ENCODE results near the gene SYDE2. TPM values are rescaled to one million over a fixed set of nuclear protein-coding genes. Genes with fewer than 3 reads are reported as not detected.

SYDE2 gene
- polyA plus RNA-seq, 1 of the 3 experiments (the other 2 are of a cell fraction), result not detected

- Histone ChIP-seq H2AFZ (ENCODE audit: low read depth) (no peak overlapping the region), H3F3A (replicated peaks; ENCODE audit: insufficient read depth) (no peaks in the 10 kb centered on the region), H3K36me3 (replicated peaks in 1 of 2; ENCODE audit: control insufficient read depth in 1 of 2, insufficient read depth in 2 of 2, low read length in 1 of 2) (no peaks in the 10 kb centered on the region), H3K9me2 (no peaks in the 10 kb centered on the region), H3K4me2 (no peak overlapping the region), H3K4me1 (ENCODE audit: control insufficient read depth in 1 of 2, insufficient read depth in 2 of 2, low read depth in 1 of 2, low read length in 1 of 2) (no peaks in the 10 kb centered on the region), H3K4me3 (ENCODE audit: low read depth in 2 of 2, low read length in 1 of 2) (no peak overlapping the region), H3K27ac (ENCODE audit: low read depth in 2 of 2, low read length in 1 of 2) (no peak overlapping the region), H3K79me2 (ENCODE audit: insufficient read depth) (no peaks in the 10 kb centered on the region), H3K9ac (no peak overlapping the region), H4K20me1 (ENCODE audit: insufficient read depth) (no peaks in the 10 kb centered on the region), H3K9me3 (no peaks in the 10 kb centered on the region), H3K27me3 (ENCODE audit: insufficient read depth) (no peaks in the 10 kb centered on the region; the same call in 1 of the 2 replicates)
- ChIA-PET POLR2A (no interaction called here), CTCF (no interaction called here)
- no peak for DNase-seq
- 23% methylated on average over 2 of the region's 2 CpGs for WGBS (ENCODE audit: low lambda C conversion rate)
- no peak for TF ChIP-seq IRF3 (IDR thresholded peaks at IDR 0.05; ENCODE audit: low read depth, low read length)
- TF ChIP-seq MAX (IDR thresholded peaks at IDR 0.05; ENCODE audit: low read depth), result no peak
- TF ChIP-seq ZBTB33 (IDR thresholded peaks at IDR 0.05; ENCODE audit: borderline replicate concordance, low read depth), result no peak
- no peak for TF ChIP-seq POLR2AphosphoS5 (IDR thresholded peaks at IDR 0.05; ENCODE audit: low read depth, low read length)
- TF ChIP-seq GABPA (IDR thresholded peaks at IDR 0.05; ENCODE audit: low read depth), result no peak
- TF ChIP-seq TAF1 (IDR thresholded peaks at IDR 0.05; ENCODE audit: borderline replicate concordance, low read depth, low read length), result no peak
- TF ChIP-seq USF1 (IDR thresholded peaks at IDR 0.05; ENCODE audit: borderline replicate concordance, low read depth), result no peak
- TF ChIP-seq JUND (IDR thresholded peaks at IDR 0.05), result no peak
- TF ChIP-seq GATA2 (CRISPR knock-in tag; IDR thresholded peaks at IDR 0.05), result no peak
- no peak for TF ChIP-seq ELF1 (IDR thresholded peaks at IDR 0.05)
- TF ChIP-seq FOSL2 (IDR thresholded peaks at IDR 0.05; ENCODE audit: borderline replicate concordance, low read depth), result no peak
- no peak for TF ChIP-seq NRF1 (IDR thresholded peaks at IDR 0.05; ENCODE audit: low read depth, low read length)
- TF ChIP-seq FOXM1 (IDR thresholded peaks at IDR 0.05; ENCODE audit: low read depth), result no peak
Observed at GRCh38 chr1:85178396-85178795, 22.4 kb downstream of the SYDE2 start.

- Histone ChIP-seq H3K36me3 (replicated peaks in 1 of 2; ENCODE audit: control insufficient read depth in 1 of 2, insufficient read depth in 2 of 2, low read length in 1 of 2) (no peaks in the 10 kb centered on the region), H3K79me2 (ENCODE audit: insufficient read depth) (no peaks in the 10 kb centered on the region), H3K9me2 (no peaks in the 10 kb centered on the region), H3K9me3 (no peaks in the 10 kb centered on the region), H3K27ac (ENCODE audit: low read depth in 2 of 2, low read length in 1 of 2) (no peak overlapping the region), H2AFZ (ENCODE audit: low read depth) (no peak overlapping the region), H3K9ac (no peak overlapping the region), H4K20me1 (ENCODE audit: insufficient read depth) (no peaks in the 10 kb centered on the region), H3K4me3 (ENCODE audit: low read depth in 2 of 2, low read length in 1 of 2) (no peak overlapping the region), H3K4me2 (no peak overlapping the region), H3F3A (replicated peaks; ENCODE audit: insufficient read depth) (no peaks in the 10 kb centered on the region), H3K4me1 (ENCODE audit: control insufficient read depth in 1 of 2, insufficient read depth in 2 of 2, low read depth in 1 of 2, low read length in 1 of 2) (no peaks in the 10 kb centered on the region), H3K27me3 (ENCODE audit: insufficient read depth) (0 out of 2 replicates have a peak, but pooled peaks cover 10% of the 10 kb centered on the region)
- DNase-seq, result no peak
- POLR2A ChIA-PET, result no interaction called here
- 13% methylated on average over 1 of the region's 1 CpG for WGBS (ENCODE audit: low lambda C conversion rate)
- TF ChIP-seq ELF1 (IDR thresholded peaks at IDR 0.05), result no peak
- TF ChIP-seq USF2 (IDR thresholded peaks at IDR 0.05; ENCODE audit: borderline replicate concordance, low read depth, low read length), result no peak
- CTCF ChIA-PET, result no interaction called here
Observed at GRCh38 chr1:85174503-85174902, 26.3 kb downstream of the SYDE2 start.
